ENCODE measurements around the gene ITPR1.

ITPR1 gene

DNA sequence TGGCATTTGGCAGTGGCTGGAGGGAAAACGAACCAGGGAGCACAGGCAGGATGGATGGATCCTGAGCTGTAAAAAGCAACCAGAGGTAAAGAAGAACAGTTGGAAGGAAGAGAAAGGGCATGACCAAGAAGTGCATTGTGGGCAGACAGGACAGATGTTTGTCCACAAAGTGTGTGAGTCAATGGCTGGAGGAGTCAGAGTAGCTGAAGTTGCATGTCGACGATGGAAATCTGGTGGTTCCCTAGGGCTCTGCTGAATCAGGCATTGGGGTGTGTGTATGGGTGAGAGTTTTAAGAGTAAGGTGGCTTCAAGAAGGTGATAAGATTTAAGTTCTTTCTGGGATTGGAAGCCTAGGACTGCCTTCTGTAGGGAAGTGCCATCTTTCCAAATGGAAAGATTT is 272.1 kb downstream of the ITPR1 start:
- TF ChIP-seq, protein P1, sequence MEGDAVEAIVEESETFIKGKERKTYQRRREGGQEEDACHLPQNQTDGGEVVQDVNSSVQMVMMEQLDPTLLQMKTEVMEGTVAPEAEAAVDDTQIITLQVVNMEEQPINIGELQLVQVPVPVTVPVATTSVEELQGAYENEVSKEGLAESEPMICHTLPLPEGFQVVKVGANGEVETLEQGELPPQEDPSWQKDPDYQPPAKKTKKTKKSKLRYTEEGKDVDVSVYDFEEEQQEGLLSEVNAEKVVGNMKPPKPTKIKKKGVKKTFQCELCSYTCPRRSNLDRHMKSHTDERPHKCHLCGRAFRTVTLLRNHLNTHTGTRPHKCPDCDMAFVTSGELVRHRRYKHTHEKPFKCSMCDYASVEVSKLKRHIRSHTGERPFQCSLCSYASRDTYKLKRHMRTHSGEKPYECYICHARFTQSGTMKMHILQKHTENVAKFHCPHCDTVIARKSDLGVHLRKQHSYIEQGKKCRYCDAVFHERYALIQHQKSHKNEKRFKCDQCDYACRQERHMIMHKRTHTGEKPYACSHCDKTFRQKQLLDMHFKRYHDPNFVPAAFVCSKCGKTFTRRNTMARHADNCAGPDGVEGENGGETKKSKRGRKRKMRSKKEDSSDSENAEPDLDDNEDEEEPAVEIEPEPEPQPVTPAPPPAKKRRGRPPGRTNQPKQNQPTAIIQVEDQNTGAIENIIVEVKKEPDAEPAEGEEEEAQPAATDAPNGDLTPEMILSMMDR (IDR thresholded peaks at IDR 0.05; ENCODE audit: low read depth, low read length): no peak
- in situ Hi-C loops (cut with HindIII; ENCODE audit: low sequenced_read_pairs): no loop called here
- no peak overlapping the region for H3K4me3 ChIP-seq (ENCODE audit: low read depth, low read length)
- no peak for DNase-seq (ENCODE audit: low read depth, low spot score)

- in situ Hi-C loops (cut with HindIII; ENCODE audit: low sequenced_read_pairs): no loop called here
- H3K4me3 ChIP-seq (ENCODE audit: low read depth, low read length): no peak overlapping the region
- no peak for DNase-seq (ENCODE audit: low read depth, low spot score)
- TF ChIP-seq, protein P1 (IDR thresholded peaks at IDR 0.05; ENCODE audit: low read depth, low read length): no peak
Observed at GRCh38 chr3:4766263-4766662, 273.1 kb downstream of the ITPR1 start.

DNA sequence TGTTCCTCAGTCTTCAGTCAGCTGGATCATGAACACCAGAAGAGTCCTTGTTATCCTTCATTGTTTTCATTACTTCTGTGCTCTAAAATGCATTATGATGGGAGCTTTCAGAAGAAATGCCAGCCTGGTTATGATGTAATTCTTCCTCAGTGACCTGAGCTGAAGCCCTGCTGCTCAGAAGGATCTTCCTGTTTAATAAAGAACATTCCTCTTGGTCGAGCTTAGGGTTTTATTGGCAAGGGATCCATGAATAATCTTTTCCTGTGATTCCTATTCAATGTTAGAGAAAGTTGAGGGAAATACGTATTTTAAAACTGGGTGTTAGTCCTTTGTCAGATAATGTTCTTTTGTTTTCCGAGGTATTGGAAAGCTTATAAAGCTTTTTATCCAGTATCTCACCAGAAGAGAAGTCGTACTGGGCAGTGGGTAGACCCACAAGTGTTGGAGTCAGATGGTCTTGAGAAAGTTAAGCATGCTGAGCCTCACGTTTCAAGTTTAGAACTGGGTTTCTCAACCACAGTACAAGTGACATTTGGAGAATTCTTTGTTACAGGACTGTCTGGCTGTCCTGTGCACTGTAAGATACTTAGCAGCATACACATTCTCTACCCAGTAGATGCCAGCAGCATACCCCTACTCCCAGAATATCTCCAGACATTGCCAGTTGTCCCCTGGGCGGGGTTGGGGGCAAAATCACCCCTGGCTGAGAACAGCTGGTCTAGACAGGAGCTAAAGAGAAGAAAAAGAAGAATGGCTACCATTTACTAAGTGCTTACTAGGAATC is 273.8 kb downstream of the ITPR1 start:
- in situ Hi-C loops (cut with HindIII; ENCODE audit: low sequenced_read_pairs): no loop called here
- TF ChIP-seq, protein P1 (IDR thresholded peaks at IDR 0.05; ENCODE audit: low read depth, low read length): no peak
- DNase-seq (ENCODE audit: low read depth, low spot score): no peak
- no peak overlapping the region for H3K4me3 ChIP-seq (ENCODE audit: low read depth, low read length)

GRCh38 chr3:4768021-4768420 is 274.9 kb downstream of the ITPR1 start:
- H3K4me3 ChIP-seq (ENCODE audit: low read depth, low read length): no peak overlapping the region
- TF ChIP-seq, protein P1 (IDR thresholded peaks at IDR 0.05; ENCODE audit: low read depth, low read length): no peak
- no peak for DNase-seq (ENCODE audit: low read depth, low spot score)
- in situ Hi-C loops (cut with HindIII; ENCODE audit: low sequenced_read_pairs): no loop called here

- no peak for DNase-seq (ENCODE audit: low read depth, low spot score)
- in situ Hi-C loops (cut with HindIII; ENCODE audit: low sequenced_read_pairs): no loop called here
- H3K4me3 ChIP-seq (ENCODE audit: low read depth, low read length): no peak overlapping the region
- TF ChIP-seq, protein P1 (IDR thresholded peaks at IDR 0.05; ENCODE audit: low read depth, low read length): no peak
Observed at GRCh38 chr3:4768521-4768920, 275.4 kb downstream of the ITPR1 start.

DNA sequence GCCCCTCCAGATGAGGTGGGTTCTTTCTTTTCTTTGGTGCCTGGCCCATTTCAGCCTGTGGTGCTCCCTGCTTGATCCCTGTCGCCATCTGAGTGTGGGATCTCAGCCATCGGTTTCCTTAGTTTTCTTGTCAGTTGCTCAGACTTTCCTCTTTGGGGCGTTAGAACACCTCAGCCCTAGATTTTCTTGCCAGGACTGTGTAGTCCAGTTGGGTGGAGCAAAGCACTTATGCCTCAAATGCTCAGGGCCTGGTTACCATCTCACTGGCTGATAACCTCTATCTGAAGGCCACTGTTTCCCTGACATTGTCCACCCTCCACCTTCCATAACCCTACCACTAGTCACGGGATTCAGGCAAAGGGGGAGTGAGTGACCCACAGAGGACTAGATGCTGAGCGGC is 277.4 kb downstream of the ITPR1 start:
- TF ChIP-seq, protein P1 (IDR thresholded peaks at IDR 0.05; ENCODE audit: low read depth, low read length): no peak
- no peak overlapping the region for H3K4me3 ChIP-seq (ENCODE audit: low read depth, low read length)
- in situ Hi-C loops (cut with HindIII; ENCODE audit: low sequenced_read_pairs): no loop called here
- no peak for DNase-seq (ENCODE audit: low read depth, low spot score)
